B cell (primary cell): ENCODE measurements around the gene EID1. TPM values are rescaled to one million over a fixed set of nuclear protein-coding genes. Genes with fewer than 3 reads are reported as not detected.

Experiments
- ATAC-seq: fragments of 200-7000 bp; cut with Tn5 transposase; one replicate; pipeline ENCODE4 v1.10.0; 2021; ENCODE audit warnings: low read depth, mild to moderate bottlenecking, moderate number of reproducible peaks, moderate library complexity
- CTCF ChIA-PET: fragments of 350-600 bp; sonication (Branson Sonifier 250); formaldehyde crosslinking; loops from one replicate; lab custom pipeline; 2021; ENCODE audit warnings: antibody characterized with exemption, inconsistent platforms; lab: Charles Lee
- POLR2A ChIA-PET: fragments of 350-600 bp; sonication (Branson Sonifier 250); formaldehyde crosslinking; loops from one replicate; lab custom pipeline; 2021; ENCODE audit warnings: antibody characterized with exemption; lab: Charles Lee
- DNase-seq: peaks from one replicate; pipeline ENCODE4 v3.0.0; 2013
- H2AFZ ChIP-seq: 2 replicates; pipeline ENCODE4 v1.6.1; 2012; ENCODE audit warnings: mild to moderate bottlenecking, low read depth, low read length; ENCODE audit not compliant: insufficient read depth, poor library complexity, severe bottlenecking
- H3K27ac ChIP-seq, 2 donors: 1 replicate in 1 of 2; 2 replicates in 1 of 2; pipeline ENCODE4 v1.5.1; 2012 to 2013; ENCODE audit warnings: low read length in 2 of 2, mild to moderate bottlenecking in 2 of 2, moderate library complexity in 1 of 2
- H3K27me3 ChIP-seq, 4 experiments: fragments of 200-600 bp in 1 of 4; sonication (generic) in 1 of 4; replicated peaks in 1 of 4; 1 replicate in 2 of 4; 2 replicates in 2 of 4; pipeline versions ENCODE4 v1.6.1 to v1.7.0; 2013 to 2016; ENCODE audit warnings: low read length in 3 of 4, mild to moderate bottlenecking in 2 of 4, mixed read lengths in 1 of 4, moderate library complexity in 1 of 4; ENCODE audit not compliant: insufficient read depth in 4 of 4, control insufficient read depth in 3 of 4; ENCODE audit errors: control extremely low read depth in 1 of 4
- H3K36me3 ChIP-seq, 2 experiments: replicated peaks in 1 of 2; 1 replicate in 1 of 2; 2 replicates in 1 of 2; pipeline versions ENCODE4 v1.6.1 to v1.7.1; 2013; ENCODE audit warnings: low read length in 1 of 2; ENCODE audit not compliant: insufficient read depth in 2 of 2, control insufficient read depth in 1 of 2; ENCODE audit errors: control extremely low read depth in 1 of 2, extremely low read depth in 1 of 2
- H3K4me1 ChIP-seq, 2 donors: fragments of 200-600 bp in 1 of 2; sonication (generic) in 1 of 2; 1 replicate in 1 of 2; 2 replicates in 1 of 2; pipeline versions ENCODE4 v1.5.1 to v1.6.1; 2013 to 2017; ENCODE audit warnings: low read length in 2 of 2; ENCODE audit not compliant: control insufficient read depth in 2 of 2, insufficient read depth in 2 of 2
- H3K4me2 ChIP-seq: replicated peaks from 2 replicates; pipeline ENCODE3; 2012; ENCODE audit warnings: mild to moderate bottlenecking, low read depth, low read length; ENCODE audit not compliant: poor library complexity, severe bottlenecking
- H3K4me3 ChIP-seq, 5 experiments: fragments of 200-600 bp in 1 of 5; sonication (generic) in 1 of 5; 1 replicate in 3 of 5; 2 replicates in 2 of 5; pipeline versions ENCODE4 v1.5.1 to v1.7.0; 2011 to 2016; ENCODE audit warnings: low read length in 4 of 5, mild to moderate bottlenecking in 4 of 5, low read depth in 2 of 5, control low read depth in 1 of 5, moderate library complexity in 1 of 5; ENCODE audit not compliant: insufficient read depth in 1 of 5; ENCODE audit errors: control extremely low read depth in 1 of 5, extremely low read depth in 1 of 5
- H3K79me2 ChIP-seq: fragments of 200-600 bp; sonication (generic); one replicate; pipeline ENCODE4 v1.6.0; 2016; ENCODE audit warnings: low read length; ENCODE audit not compliant: control insufficient read depth, insufficient read depth
- H3K9ac ChIP-seq: fragments of 200-600 bp; sonication (generic); 2 replicates; pipeline ENCODE4 v1.6.1; 2017; ENCODE audit warnings: mild to moderate bottlenecking, low read length, moderate library complexity
- H3K9me3 ChIP-seq, 3 donors: one replicate each; pipeline versions ENCODE4 v1.6.1 to v1.7.1; 2013; ENCODE audit warnings: low read length in 2 of 3; ENCODE audit not compliant: control insufficient read depth in 2 of 3, insufficient read depth in 1 of 3; ENCODE audit errors: control extremely low read depth in 1 of 3
- H4K20me1 ChIP-seq: 2 replicates; pipeline ENCODE4 v1.6.0; 2012; ENCODE audit warnings: mild to moderate bottlenecking, low read length; ENCODE audit not compliant: insufficient read depth, control insufficient read depth, poor library complexity, severe bottlenecking
- H3K27ac Mint-ChIP-seq: one replicate; pipeline ENCODE4 v1.8.0; 2021; ENCODE audit warnings: mixed read lengths
- H3K27me3 Mint-ChIP-seq: one replicate; pipeline ENCODE4 v1.8.0; 2021; ENCODE audit warnings: mixed read lengths
- H3K4me1 Mint-ChIP-seq: one replicate; pipeline ENCODE4 v1.8.0; 2021; ENCODE audit warnings: mixed read lengths
- H3K4me3 Mint-ChIP-seq: one replicate; pipeline ENCODE4 v1.8.0; 2021; ENCODE audit warnings: mixed read lengths
- H3K9me3 Mint-ChIP-seq: one replicate; pipeline ENCODE4 v1.8.0; 2022; ENCODE audit warnings: mixed read lengths; ENCODE audit not compliant: insufficient read depth
- CTCF ChIP-seq: fragments of 200-600 bp; IDR thresholded peaks from one replicate; pipeline ENCODE4 v1.8.0; 2022; ENCODE audit warnings: antibody characterized with exemption, mild to moderate bottlenecking
- EZH2 ChIP-seq: IDR thresholded peaks from 2 replicates; pipeline ENCODE4 v1.6.1; 2012; ENCODE audit warnings: borderline replicate concordance, low read depth, mild to moderate bottlenecking, moderate library complexity, low read length; ENCODE audit not compliant: insufficient read depth, poor library complexity, severe bottlenecking
- WGBS: methylation state at CpG from one replicate; pipeline ENCODE4 v1.1.5; 2013; ENCODE audit warnings: missing lambda C conversion rate; ENCODE audit not compliant: insufficient coverage; 5-methylcytosine and 5-hydroxymethylcytosine counted together
- intact Hi-C: fragments of 100-400 bp; cut with micrococcal nuclease; formaldehyde crosslinking; loops from one replicate; pipeline ENCODE4 v1.10.0; 2022
- polyA plus RNA-seq: library from polyadenylated mRNA; depleted of rRNA; stranded (reverse); fragments of >200 nt; gene quantifications from 2 replicates; pipeline ENCODE4 v1.2.3, GENCODE V29; 2012
- total RNA-seq, 2 donors: library from RNA; stranded (reverse); fragments of 120-200 nt in 1 of 2; gene quantifications; 1 replicate in 1 of 2; 2 replicates in 1 of 2; pipeline versions ENCODE4 v1.2.3 to v1.2.4, GENCODE V29; 2013 to 2022

EID1 gene
- total and polyA plus RNA-seq, 2 donors (not counting 1 experiment from before 2014, with no cell fraction given): 30.2 to 56.5 TPM

- Histone ChIP-seq H3K4me2 (no peak overlapping the region), H3K27ac (no peak overlapping the region), H3K79me2 (no peaks in the 10 kb centered on the region), H3K9ac (no peak overlapping the region), H3K4me1 (no peaks in the 10 kb centered on the region), H3K36me3 (no peaks in the 10 kb centered on the region), H4K20me1 (no peaks in the 10 kb centered on the region), H3K4me3 (no peak overlapping the region), H3K27me3 (no peaks in the 10 kb centered on the region), H2AFZ (no peak overlapping the region), H3K9me3 (no peaks in the 10 kb centered on the region)
- Mint-ChIP-seq H3K27ac (no peak overlapping the region), H3K4me1 (no peaks in the 10 kb centered on the region), H3K27me3 (peaks cover 35% of the 10 kb centered on the region), H3K9me3 (no peaks in the 10 kb centered on the region), H3K4me3 (no peak overlapping the region)
- intact Hi-C loops: no loop called here
- WGBS: 100% methylated on average over 2 of the region's 3 CpGs
- ATAC-seq (no peak), DNase-seq (no peak)
- POLR2A ChIA-PET: no interaction called here
- CTCF ChIA-PET: no interaction called here
- TF ChIP-seq CTCF (no peak), EZH2 (no peak)
Observed at GRCh38 chr15:48929661-48930060, 51.7 kb downstream of the EID1 start.

Other genes with a start within 250 kb of the EID1 start
- gene FBN1, start 232.4 kb upstream of the EID1 start, total RNA-seq: 0.25 and 0.53 TPM in 2 replicates
- 0.15 and 0.30 TPM in 2 replicates for gene FBN1, start 232.4 kb upstream of the EID1 start, polyA plus RNA-seq
- gene CEP152, start 67.1 kb upstream of the EID1 start, total RNA-seq: 18.0 and 18.1 TPM in 2 replicates
- 1.3 and 1.5 TPM in 2 replicates for gene CEP152, start 67.1 kb upstream of the EID1 start, polyA plus RNA-seq
- 0.69 and 0.75 TPM in 2 replicates for gene SHC4, start 85.8 kb downstream of the EID1 start, total RNA-seq
- 0.04 TPM in 2 replicates for gene SHC4, start 85.8 kb downstream of the EID1 start, polyA plus RNA-seq
- gene SECISBP2L, start 168.3 kb downstream of the EID1 start, total RNA-seq: 117 and 121 TPM in 2 replicates
- 13.0 and 19.3 TPM in 2 replicates for gene SECISBP2L, start 168.3 kb downstream of the EID1 start, polyA plus RNA-seq